NCI-H128 (cell line): ENCODE data around the gene FANCI.

Experiments used
- DNase-seq: peaks from one replicate; lab custom pipeline; 2025; ENCODE audit not compliant: unreplicated experiment; lab: John Stamatoyannopoulos, UW

The FANCI gene

DNA sequence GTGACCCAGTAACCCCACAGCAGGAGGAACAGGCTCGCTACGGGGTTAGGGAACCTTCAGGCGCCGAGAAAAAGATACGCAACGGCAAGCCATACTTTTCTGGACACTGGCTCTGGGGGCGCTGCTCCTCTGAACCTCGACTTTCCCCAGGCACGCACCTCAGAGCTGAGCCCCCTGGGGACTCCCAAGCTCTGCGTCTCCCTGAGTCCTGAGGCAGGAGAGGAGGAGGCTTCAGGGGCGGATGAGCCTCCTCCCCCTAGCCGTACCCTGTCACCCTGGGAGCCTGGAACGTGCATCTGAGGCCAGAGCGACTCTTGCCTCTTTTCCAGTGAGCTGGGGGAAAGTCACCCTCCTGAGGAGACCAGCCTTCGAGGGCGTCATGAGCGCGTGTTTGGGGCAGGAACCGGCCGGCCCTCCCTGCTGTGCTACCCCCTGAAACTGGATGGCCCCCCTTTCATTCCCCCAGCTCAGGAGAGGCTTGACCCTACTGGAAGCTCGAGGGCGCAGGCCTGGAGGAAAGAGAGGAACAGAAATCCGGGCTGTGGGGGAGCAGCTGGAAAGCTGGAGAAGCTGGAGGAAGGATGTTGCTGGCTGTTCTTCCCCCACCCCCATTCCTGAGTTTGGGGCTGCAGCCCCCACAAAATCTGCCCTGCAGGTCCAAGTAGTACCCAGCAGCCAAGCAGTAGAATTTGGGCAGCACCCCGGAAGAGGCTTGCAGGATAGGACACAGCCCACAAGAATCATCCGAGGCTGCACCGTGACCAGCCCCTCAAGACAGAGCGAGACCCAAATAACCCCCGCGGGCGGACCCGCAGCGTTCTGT, 115.9 kb downstream of the FANCI start:
- no peak for DNase-seq

DNA sequence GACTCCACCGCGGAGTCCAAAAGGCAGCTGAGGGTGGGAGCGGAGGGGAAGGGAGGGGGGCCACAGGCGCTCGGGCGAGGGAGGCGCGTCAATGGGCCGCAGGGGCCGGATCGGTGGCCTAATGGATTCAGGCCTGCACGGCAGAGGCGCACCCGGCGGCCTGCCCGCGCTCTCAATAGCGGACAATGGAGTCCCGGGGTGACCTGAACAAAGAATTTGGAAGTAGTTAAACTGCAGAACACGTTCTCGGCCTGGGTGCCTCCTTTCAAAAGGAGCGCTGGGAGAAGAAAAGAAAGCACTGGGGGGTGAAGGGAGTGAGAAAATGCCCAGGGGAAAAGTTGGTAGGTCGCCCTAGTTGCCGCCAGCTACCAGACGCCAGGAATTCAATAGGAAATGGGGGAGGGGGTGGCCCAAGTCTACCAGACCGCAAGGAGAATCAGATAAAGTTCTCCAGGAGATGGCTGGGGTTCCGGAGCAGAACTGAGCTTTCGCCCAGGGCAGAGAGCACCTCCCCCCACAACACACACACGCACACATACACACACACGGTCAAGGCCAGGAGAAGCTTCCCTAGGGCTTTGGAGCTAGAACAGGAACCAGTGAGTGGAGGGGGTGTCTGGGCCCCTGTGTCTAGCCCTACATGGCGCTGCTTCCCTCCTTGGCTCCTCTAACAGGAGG, 116.7 kb downstream of the FANCI start:
- DNase-seq = no peak

DNA sequence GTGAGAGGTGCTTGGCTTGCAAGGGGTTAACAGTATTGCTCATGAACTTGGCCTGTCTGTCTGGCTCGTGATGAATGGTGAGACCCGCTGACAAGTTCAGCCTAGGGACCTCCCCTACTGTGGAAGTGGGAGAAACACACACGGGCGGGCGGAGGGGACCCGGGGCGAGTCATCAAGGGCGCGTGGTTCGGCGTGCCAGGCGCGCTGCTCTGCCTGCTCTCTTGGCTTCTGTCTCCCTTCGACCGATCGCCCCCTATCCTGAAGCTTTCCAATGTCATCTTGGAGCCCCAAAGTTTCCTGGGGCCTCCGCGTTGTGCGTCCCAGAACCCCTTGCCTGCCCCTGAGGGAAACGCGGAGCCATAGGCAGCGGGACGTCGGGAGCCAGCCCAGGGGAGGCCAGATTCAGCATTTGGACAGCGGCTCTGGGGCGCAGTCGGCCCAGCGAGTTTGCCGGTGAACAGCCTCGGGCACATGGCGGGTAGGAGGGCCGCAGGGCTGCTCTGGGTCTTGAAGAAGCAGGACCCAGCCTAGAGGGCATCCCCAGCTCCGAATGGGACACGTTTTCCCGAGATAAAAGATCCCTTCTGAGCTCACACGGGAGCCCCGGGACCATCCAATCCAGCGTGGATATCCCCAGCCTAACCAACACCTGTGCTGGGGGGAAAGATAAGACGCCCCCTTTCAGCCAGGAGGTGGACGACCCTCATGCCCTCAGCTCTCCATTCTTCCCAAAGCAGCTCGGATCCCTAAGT, 117.8 kb downstream of the FANCI start:
- DNase-seq = no peak

DNA sequence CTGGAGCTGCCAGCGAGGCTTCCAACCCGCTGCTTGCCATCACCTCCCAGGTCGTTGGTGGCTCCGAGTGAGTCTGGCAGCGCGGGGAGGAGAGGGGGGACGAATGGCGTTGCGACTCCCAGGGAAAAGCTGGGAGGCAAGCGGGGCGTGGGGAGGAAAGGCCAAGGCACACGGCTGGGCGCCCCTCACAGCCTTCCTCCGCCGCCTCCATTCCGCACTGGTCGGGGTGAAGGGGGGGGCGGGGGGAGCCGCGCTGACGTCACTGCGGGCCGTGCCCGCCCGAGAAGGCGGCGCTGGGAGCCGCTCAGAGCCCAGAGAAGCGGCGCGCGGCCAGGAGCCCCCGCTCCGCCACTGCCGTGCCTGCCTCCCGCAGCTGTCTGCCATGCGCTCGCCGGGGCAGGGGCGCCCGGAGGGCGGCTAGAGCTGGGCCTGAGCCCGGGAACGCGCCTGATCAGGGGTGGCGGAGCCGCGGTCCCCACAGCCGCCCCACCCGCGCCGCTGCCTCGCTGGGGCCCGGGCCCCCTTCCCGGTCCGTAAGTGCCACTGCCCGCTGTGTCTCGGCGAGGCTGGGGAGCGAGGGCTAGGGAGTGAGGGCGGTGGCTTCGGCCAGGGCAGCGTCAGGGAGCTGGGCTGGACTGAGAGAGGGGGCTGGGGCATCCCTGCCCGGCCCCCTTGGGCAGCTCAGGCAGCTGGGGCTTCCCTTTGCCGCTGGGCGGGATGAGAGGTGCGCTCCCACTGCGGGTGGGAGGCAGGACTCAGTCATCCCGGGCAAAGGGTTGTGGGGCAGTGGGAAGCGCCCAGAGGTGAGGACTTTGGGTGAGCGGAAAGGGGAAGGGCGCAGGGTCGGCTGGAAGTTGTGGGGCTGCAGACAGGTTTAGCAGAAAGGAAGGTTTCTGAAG, 118.7 kb downstream of the FANCI start:
- DNase-seq = no peak

DNA sequence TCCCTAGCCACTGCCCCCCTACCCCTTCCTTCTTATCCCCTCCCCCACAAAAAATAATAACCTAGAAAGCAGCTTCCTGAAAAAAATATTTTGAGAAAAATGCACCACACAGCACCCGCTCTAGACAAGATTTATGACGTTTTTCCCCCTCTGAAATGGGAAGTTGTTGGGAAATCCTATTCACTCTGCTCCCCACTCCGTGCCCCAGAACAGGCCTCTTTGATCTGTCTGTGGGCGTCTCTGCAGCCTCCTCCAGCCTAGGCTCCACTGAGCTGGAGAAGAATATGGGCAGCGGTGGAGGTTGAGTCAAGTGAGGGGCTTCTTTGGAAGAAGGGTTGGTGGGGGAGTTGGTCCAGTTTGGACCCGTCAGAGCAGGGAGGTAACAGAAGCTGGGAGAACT, 119.4 kb downstream of the FANCI start:
- DNase-seq = no peak

DNA sequence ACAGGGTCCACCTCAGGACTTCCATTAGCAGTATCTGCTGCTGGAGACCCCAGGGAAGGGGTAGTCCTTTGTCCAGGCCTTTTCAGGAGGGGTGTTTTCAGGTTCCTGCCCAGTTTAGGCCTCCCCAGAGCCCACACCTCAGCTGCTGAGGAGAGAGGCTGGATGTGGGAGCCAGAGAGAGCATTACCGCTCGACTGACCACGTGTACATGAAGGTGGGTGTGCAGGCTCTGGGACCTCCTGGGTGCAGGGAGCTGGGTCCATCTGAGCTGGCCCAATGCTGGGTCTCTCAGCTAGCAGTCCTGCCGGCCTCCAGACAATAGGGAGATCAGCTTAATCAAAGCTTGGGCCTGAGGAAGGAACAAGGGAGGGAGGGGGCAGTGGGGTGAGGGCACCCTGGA, 120.0 kb downstream of the FANCI start:
- DNase-seq = no peak

DNA sequence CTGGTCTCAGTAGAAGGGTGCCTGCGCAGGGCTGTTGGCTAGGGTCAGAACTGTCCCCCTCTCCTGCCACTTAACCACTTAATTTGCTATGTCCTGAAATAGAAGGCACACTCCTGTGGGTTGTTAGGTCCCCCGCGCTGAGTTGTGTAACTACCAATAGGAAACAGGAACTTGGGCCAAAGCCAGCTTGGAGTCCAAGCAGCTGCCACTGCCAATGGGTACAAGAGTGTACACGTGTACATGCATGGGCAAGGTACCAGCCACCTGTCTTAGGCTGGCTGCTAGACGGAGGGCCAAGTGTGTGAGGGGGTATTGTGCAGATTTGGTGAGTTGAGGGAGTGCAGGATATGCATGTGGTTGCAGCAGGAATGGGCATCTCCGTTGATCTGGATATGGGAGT, 120.6 kb downstream of the FANCI start:
- DNase-seq = no peak

DNA sequence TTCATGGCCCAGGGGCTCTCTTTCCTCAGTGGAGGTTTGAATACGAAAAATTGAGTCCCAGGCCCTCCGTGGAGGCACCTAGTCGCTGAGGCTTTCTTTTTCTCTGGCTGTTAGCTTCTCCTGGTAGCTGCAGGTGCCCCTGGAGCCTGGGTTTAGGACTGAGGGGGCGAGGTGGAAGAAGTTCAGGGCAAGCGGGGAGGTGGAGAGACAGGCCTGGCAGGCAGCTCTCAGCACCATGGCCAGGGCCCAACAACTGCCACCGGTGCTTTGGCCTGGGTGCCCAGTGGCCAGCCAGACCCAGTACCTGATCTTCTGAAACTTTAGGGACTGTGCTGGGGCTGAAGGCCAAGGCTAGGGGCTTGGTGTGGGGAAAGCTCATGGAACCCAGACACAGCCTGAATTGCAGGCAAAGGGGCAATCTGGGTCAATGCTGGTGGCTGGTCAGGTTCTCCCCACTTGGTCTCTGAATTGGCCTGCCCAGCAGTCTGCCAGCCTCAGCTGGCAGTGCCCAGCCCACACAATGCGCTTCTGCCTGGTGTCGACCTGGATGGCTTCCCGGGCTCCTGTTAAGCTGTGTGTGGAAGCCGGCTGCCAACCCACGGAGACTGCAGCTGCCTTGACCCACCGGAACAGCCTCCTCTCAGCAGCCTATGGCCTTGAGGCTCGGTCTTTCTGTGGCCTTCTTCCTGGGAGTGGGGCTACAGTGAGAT, 121.1 kb downstream of the FANCI start:
- no peak for DNase-seq

DNA sequence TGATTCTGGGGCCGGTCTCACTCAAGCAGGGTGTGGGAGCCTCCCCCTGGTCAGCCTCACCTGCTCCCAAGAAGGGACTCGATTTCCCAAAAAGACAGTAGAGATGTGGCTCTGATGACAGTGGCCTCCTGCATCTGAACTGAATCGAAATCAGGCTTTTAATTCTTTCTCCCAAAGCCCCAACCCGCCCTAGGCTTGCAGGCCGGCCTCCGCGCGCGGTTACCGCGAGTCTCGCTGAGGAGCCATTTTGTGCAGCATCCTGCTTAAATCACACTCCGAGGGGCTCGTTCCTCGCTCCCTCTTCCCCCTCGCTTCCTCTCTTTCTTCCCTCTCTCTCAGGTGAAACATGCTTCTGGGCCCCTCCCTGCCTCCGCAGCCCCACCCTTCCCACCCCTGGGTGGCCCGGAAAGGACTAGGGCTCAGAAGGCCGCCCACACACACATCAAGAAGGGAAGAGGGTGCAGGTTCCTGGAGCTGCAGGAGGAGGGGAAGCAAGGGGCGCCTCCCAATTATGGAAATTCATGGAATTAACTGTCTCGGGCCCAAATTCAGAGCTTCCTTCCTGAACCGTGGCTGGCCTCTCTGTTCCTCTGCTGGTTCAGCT, 121.8 kb downstream of the FANCI start:
- DNase-seq = no peak
